ENCODE measurements around the gene CDH4.

- TF ChIP-seq CTCF (conservative IDR thresholded peaks at IDR 0.05), result no peak
- no peak for TF ChIP-seq EZH2 (IDR thresholded peaks at IDR 0.05; ENCODE audit: low read depth)
Measured at GRCh38 chr20:61634376-61635145, 382.5 kb downstream of the CDH4 start.
